ENCODE measurements around the gene NETO2. TPM values are rescaled to one million over a fixed set of nuclear protein-coding genes. Genes with fewer than 3 reads are reported as not detected.

Gene NETO2
- total RNA-seq, 1 experiment from 2014 or later = 28.6 TPM

DNA sequence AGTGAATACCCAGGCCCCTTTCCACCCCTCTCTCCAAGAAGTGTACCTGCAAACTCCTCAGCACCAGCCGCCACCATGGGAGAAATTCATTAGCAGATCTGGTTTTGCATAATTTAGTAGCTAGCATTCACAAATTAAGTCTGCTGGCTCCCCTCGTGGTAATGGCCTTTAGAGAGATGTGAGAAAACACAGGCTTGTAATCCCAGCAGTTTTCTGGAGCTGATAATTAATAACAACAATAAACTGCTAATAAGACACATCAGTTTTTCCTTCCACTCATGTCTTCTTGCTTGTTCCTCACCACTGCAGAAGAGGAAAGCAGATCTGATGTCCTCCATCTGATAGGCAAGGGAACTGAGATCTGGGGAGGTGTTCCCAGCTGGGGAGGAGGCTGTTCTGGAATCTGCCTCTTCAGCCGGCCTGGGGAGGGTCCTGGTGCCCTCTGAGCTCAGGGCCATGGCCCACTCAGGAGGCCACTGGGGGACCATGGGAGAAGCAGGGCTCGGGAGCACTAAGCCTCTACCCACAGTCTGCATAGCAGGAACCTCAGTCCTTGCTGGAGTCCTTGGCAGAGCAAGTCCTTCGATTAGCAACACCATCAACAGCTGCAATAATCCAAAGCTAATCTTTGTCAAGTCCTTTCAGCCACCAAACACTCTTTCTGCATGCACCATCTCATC lies 96.1 kb downstream of the NETO2 start:
- H3K4ac ChIP-seq (ENCODE audit: low read depth, low read length) = no peak overlapping the region
- no peak overlapping the region for H3K14ac ChIP-seq (ENCODE audit: insufficient read depth, low read length)
- H4K91ac ChIP-seq (ENCODE audit: insufficient read length, low read depth, low read length) = no peak overlapping the region
- no peaks in the 10 kb centered on the region for H3K27me3 ChIP-seq (ENCODE audit: insufficient read depth, low read length)
- no peak overlapping the region for H2BK20ac ChIP-seq (ENCODE audit: low read depth, low read length, poor library complexity, severe bottlenecking)
- H2AFZ ChIP-seq (ENCODE audit: low read length) = no peak overlapping the region
- no CpG with 5 or more reads among the region's 5 CpGs for WGBS (ENCODE audit: extremely low coverage, insufficient read length, low lambda C conversion rate)
- no peaks in the 10 kb centered on the region for H3K79me1 ChIP-seq (ENCODE audit: insufficient read depth, low read depth, low read length, poor library complexity, severe bottlenecking)
- no peaks in the 10 kb centered on the region for H3K9me3 Mint-ChIP-seq
- no peak for TF ChIP-seq CTCF (conservative IDR thresholded peaks at IDR 0.05)
- no peak overlapping the region for H2BK5ac ChIP-seq (ENCODE audit: insufficient read length, low read length)
- H3K18ac ChIP-seq (ENCODE audit: insufficient read length, low read depth, low read length) = no peak overlapping the region
- no peaks in the 10 kb centered on the region for H4K20me1 ChIP-seq (ENCODE audit: control insufficient read depth, insufficient read depth, insufficient read length)
- no peak overlapping the region for H3K9ac ChIP-seq (ENCODE audit: extremely low read depth, insufficient read length, low read length)
- no peak overlapping the region for H3K27ac ChIP-seq (ENCODE audit: insufficient read length, low read depth, low read length)
- H3K27me3 Mint-ChIP-seq (ENCODE audit: low read depth) = no peaks in the 10 kb centered on the region; the same call in 1 of the 2 replicates
- H3T11ph ChIP-seq (ENCODE audit: low read length) = no peak overlapping the region
- H4K5ac ChIP-seq (ENCODE audit: insufficient read length, low read depth, low read length) = no peak overlapping the region
- no peaks in the 10 kb centered on the region for H3K36me3 Mint-ChIP-seq (ENCODE audit: insufficient read depth in 1 of 3, low read depth in 3 of 3)
- peaks cover 9 to 15% of the 10 kb centered on the region in 2 experiments for H3K4me1 Mint-ChIP-seq
- no peak overlapping the region for H2BK15ac ChIP-seq (ENCODE audit: low read depth, low read length)
- H3K23ac ChIP-seq (ENCODE audit: insufficient read length, low read depth, low read length) = no peak overlapping the region
- no peak overlapping the region for H4K8ac ChIP-seq (replicated peaks; ENCODE audit: insufficient read length, low read depth, low read length)
- no peak overlapping the region for H2BK120ac ChIP-seq (ENCODE audit: low read depth, low read length, poor library complexity, severe bottlenecking)
- H3K56ac ChIP-seq (ENCODE audit: insufficient read length, low read depth, low read length) = no peak overlapping the region
- no peaks in the 10 kb centered on the region for H3K9me3 ChIP-seq (ENCODE audit: control insufficient read depth, low read depth, low read length)
- H3K4me2 ChIP-seq (ENCODE audit: insufficient read depth, insufficient read length, low read length) = no peak overlapping the region
- no peaks in the 10 kb centered on the region for H3K23me2 ChIP-seq (ENCODE audit: insufficient read length, low read depth, low read length, poor library complexity, severe bottlenecking)
- H3K4me3 Mint-ChIP-seq = no peak overlapping the region
- no peak for DNase-seq
- H2AK5ac ChIP-seq (ENCODE audit: insufficient read length, low read length) = no peak overlapping the region
- no peak overlapping the region for H2BK12ac ChIP-seq (ENCODE audit: insufficient read length, low read depth, low read length)
- no peaks in the 10 kb centered on the region; the same call in 1 of the 2 replicates for H3K4me1 ChIP-seq (ENCODE audit: insufficient read depth, low read length)
- H3K79me2 ChIP-seq (ENCODE audit: insufficient read depth, low read length) = no peaks in the 10 kb centered on the region
- H3K27ac Mint-ChIP-seq = no peak overlapping the region

Data from H9 (cell line).